ENCODE results near the gene STK24.

STK24 gene

DNA sequence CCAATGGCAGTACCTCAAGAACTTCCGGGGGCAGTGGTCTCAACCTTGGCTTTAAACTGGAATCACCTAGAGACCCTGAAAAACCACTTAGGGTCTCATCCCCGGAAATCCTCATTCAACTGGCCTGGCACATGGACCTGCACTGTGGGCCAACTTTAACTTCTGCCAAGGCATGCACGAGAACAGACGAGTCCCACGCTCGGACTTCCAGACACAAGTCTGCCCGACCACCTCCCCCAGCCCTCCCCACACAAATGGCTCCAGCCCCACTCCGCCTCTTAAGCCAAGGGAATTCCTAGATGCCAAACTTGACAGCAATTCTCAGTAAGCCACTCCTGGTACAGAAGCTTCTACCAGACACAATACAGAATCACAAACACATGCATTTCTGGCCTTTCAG is 114.0 kb downstream of the STK24 start:
- FAIRE-seq (no peak), DNase-seq (ENCODE audit: insufficient read length, low spot score) (no peak)
- TF ChIP-seq, protein P1, sequence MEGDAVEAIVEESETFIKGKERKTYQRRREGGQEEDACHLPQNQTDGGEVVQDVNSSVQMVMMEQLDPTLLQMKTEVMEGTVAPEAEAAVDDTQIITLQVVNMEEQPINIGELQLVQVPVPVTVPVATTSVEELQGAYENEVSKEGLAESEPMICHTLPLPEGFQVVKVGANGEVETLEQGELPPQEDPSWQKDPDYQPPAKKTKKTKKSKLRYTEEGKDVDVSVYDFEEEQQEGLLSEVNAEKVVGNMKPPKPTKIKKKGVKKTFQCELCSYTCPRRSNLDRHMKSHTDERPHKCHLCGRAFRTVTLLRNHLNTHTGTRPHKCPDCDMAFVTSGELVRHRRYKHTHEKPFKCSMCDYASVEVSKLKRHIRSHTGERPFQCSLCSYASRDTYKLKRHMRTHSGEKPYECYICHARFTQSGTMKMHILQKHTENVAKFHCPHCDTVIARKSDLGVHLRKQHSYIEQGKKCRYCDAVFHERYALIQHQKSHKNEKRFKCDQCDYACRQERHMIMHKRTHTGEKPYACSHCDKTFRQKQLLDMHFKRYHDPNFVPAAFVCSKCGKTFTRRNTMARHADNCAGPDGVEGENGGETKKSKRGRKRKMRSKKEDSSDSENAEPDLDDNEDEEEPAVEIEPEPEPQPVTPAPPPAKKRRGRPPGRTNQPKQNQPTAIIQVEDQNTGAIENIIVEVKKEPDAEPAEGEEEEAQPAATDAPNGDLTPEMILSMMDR (IDR thresholded peaks at IDR 0.05; ENCODE audit: insufficient read depth, missing control alignments): no peak

DNA sequence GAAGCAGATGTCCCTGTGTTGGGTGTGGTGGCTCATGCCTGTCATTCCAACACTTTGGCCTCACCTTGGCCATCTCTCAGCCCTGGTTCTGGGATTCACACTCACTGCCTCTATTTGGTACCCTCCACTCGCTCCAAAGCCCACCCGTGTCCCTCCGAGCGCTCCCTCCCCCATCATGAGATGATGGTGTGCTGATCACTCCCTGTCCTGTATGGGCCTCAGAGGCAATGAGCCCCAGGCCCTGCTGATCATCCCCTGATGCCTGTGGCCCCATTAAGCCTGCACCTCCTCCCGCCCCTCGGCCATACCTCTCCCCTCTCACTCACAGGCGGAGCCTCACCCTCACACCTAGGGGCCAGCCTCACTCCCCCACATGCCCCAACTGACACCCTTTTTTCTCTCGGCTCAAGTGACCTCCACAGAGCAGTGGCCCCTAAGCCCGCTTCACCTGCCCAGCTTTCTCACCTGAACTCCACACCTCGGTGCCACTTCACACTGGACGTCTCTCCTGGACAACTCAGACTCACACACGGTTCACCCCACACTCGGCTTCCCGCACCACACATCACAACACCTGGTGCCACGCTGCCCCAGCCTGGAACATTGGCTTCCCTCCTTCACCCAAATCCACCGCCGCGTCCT is 114.5 kb downstream of the STK24 start:
- TF ChIP-seq, protein P1 (IDR thresholded peaks at IDR 0.05; ENCODE audit: insufficient read depth, missing control alignments): no peak
- DNase-seq (ENCODE audit: insufficient read length, low spot score) (no peak), FAIRE-seq (no peak)

DNA sequence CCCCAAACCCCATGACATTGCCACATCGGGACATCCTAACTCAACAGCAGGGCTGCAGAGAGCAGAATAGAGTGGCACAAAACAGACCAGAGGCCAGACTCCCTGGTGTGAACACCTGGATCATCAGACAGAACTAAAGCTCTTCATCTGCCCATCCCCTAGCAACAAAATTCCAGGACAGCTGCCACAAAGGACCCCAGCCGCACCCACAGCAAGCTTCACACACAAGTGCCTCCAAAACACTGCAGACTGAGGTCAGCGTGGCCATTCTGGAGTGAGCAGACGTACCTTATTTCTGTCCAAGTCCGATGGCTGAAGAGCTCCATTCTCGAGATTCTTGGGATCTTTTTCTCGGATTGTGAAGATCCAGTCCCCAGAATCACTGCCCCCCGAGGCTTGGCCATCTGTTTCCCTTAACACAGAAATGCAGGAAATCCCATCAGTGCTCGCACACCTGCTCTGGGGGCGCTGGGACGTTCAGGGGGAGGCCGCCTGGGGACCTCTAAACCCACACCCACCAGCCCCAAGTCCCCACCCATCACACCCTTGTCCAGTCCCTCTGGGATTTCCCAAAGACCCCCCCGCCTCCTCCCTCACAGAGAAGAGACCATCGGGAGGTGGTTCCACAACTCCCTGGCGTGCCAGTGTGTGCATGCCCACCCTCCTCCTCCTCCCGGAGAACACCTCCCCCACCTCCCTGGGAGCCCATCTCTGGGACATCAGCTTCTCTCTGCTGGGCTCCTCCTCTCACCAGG is 115.2 kb downstream of the STK24 start:
- DNase-seq (ENCODE audit: insufficient read length, low spot score) (no peak), FAIRE-seq (no peak)
- TF ChIP-seq, protein P1 (IDR thresholded peaks at IDR 0.05; ENCODE audit: insufficient read depth, missing control alignments): no peak

DNA sequence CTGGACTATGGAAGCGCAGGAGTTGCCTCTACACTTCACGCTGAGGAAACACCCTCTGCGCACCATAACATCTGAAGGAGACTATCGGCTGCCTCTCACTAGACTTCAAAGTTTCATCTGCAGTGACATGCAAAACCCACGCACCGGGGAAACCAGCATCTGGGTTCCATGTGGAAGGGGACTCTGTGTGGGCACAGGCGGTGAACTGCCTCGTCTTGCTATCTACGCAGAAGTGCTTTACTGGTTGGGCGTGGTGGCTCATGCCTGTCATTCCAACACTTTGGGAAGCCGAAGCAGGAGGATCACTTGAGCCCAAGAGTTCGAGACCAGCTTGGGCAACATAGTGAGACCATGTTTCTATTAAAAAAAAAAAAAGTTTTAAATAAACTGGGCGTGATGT is 116.4 kb downstream of the STK24 start:
- TF ChIP-seq, protein P1 (IDR thresholded peaks at IDR 0.05; ENCODE audit: insufficient read depth, missing control alignments): no peak
- FAIRE-seq (no peak), DNase-seq (ENCODE audit: insufficient read length, low spot score) (no peak)

DNA sequence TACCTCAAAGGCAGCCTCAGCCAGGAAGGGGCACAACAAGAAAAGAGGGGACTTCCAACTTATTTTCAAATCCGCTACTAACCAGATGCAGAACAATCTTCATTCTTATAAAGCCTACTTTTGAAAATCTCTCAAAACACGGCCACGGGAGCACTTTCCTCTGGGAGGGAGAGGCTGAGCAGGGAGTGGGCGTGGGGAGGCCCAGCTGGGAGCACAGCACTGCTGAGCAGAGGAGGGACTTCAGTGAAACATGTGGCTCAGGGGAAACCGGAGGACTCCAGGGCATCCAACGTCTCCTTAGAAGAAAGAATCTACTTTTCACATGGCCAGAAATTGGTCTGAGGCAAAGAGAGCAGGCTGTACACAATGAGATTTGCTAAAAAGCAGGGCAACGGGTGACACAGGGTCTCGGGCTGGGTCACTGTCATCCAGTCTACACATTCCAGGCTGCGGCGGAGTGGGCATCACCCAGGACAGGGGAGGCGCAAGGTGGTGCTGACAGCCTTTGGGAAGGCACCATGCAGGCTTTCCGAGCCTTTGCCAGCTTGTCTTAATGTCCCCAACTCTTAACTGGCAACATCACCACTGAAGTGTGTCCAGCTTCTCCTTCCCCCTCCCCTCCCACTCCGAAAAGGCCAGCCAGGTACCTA is 117.1 kb downstream of the STK24 start:
- FAIRE-seq (no peak), DNase-seq (ENCODE audit: insufficient read length, low spot score) (no peak)
- TF ChIP-seq, protein P1 (IDR thresholded peaks at IDR 0.05; ENCODE audit: insufficient read depth, missing control alignments): no peak

DNA sequence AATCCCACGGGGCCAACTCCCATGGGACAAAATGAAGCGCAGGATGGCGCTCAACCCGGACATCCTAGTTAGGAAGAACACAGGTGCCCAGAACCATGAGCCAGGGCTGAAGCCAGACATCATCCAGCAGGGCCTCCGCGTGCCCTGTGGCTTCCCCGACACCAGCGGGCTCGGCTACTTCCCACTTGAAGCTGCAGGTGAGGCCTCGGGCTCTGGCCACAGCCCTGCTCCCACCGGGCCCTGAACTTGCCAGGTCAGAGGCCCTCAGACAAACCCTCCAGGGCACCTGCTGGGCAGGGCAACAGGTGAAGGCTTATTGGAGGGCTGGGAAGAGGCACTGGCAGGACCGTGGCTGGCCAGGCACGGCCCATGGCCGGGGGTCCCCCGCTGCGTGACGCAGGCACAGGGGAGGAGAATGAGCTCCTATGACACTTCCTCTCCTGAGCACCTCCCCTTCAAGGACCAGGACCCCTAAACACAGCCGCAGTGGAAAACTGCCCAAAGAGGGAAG is 117.7 kb downstream of the STK24 start:
- FAIRE-seq (no peak), DNase-seq (ENCODE audit: insufficient read length, low spot score) (no peak)
- TF ChIP-seq, protein P1 (IDR thresholded peaks at IDR 0.05; ENCODE audit: insufficient read depth, missing control alignments): no peak

Measured in D721Med (cell line).